HG02885 (cell line): Measurements from ENCODE around the gene LRFN5.
"Not testable (repeated sequence)": the region's sequence is repeated elsewhere in the genome, so short reads cannot be mapped to it uniquely, and the experiment has no call there.

ENCODE experiments used
- ATAC-seq: cut with Tn5 transposase; IDR thresholded peaks from one replicate; pipeline ENCODE4 v1.9.1; 2021; ENCODE audit warnings: mild to moderate bottlenecking; ENCODE audit not compliant: unreplicated experiment, poor library complexity

Gene LRFN5

GRCh38 chr14:41636492-41637392 is 30.1 kb downstream of the LRFN5 start:
- no peak for ATAC-seq

DNA sequence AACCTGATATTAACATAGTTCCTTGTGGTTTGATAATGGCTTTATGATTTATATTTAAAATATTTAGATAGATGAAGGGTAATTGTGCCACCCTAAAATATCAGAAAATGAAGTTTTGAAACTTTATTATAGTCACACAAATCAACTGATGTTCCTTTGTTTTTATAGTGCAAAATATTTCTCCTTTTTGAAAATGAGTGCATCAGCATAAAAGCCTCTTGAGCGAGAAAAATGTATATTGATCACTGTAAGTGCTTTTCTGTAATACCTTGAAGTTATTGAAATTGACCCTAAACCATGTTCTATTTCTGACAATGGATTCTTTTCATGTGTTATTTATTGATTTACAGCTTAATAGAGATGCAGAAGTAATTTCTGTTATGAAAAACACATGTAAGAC is 35.0 kb downstream of the LRFN5 start:
- ATAC-seq: no peak

DNA sequence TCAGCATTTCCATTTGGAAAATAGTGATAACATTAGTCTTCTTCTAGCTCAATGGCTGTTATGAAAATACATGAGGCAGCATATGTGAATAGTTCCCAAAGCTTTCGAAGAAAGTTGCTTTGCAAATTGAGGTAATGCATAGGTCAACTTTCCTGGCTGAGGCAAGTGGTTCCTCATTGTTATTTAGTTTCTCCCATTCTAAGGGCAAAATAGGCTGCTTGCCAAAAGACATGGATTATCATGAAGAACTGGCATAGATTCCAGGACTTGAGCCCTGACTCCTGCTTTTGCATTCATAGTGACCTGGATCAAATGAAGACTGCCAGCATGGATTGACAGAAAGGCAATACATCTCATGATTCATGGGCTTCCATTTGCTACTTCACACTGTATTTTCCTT is 35.7 kb downstream of the LRFN5 start:
- ATAC-seq: no peak

GRCh38 chr14:41642789-41643188 is 36.1 kb downstream of the LRFN5 start:
- no peak for ATAC-seq

DNA sequence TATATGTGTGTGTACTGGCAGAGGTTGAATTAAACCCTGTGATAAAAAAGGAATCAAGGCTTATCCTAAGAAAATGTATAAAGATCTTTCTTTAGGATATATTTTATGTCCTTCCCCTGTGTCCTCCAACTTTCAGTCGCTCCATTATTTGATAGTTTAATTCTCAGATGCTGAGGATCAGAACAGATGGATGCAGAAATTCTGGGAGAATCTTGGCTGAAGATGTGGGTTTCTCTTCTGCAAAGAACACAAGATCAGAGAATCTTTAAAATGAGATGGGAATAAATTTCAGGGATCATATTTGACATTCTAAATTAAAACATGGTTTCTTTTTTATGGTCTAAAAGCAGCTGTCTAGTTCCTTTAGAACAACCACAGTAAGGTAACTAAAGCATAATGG is 37.9 kb downstream of the LRFN5 start:
- ATAC-seq: no peak

- ATAC-seq: no peak
These were observed 44.1 kb downstream of the LRFN5 start for GRCh38 chr14:41650802-41651201.

DNA sequence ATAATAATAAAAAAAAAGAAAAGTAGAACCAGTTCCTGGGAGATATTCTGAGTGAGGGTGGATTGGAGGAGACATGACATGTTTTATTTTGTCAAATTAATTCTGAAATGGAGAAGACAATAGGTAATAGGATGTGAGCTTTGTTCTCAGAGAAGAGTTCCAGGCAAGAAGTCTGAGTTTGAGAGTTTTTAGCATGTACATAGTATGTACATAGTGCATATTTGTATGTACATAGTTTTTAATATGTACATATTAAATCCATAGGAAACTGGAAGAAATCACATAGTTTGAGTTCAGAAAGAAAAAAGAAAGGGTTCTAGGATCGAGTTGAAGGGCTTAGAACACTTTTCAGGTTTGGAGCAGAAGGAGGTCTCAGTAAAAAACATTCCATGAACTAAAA is 47.5 kb downstream of the LRFN5 start:
- ATAC-seq: no peak

DNA sequence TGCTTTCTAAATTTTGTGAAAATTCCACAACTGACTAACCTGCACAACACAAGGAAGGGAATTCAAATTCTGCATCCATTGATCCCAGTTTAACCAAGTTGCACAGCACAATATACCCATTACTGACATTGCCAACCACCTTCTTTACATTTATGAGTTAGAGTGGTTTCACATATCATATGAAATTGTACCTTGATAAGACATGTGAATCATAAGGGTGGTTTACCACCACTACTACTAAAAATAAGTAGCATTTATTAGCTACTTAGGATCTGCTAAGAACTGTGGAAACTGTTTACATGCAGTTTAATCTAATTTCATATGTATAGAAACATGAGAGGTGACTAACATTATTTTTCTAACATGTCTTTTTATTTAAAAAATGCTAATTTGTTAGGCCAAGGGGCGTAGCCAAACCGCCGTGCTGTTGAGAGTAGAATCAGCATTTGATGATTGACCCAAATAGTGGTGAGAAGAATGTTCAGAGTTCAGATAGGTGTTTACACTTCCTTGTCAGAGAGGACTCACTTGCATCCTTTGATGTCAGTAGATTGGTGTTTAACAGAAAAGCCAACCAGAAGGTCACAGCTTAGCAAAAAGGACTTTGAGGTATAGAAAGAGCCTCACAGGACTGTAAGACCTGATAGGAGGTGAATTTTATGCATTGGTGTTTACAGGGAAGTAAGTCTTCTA is 56.2 kb downstream of the LRFN5 start:
- ATAC-seq: no peak

DNA sequence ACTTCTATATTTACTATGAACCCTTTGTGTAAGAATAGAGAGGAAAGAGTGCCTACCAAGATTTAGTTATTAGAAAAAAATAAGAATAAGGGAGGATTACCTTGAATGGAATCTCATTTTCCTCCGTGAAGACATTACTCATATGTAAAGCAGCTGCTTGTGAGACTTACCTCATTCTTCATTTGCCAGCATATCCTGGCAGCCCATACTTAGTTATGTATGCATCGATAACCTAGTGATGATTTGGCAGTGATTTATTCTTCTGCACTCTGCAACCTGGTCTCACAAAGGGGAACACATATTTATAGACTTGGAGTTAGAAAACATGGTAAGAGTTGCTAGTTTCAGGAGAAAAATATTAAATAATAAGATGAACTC is 56.8 kb downstream of the LRFN5 start:
- no peak for ATAC-seq

DNA sequence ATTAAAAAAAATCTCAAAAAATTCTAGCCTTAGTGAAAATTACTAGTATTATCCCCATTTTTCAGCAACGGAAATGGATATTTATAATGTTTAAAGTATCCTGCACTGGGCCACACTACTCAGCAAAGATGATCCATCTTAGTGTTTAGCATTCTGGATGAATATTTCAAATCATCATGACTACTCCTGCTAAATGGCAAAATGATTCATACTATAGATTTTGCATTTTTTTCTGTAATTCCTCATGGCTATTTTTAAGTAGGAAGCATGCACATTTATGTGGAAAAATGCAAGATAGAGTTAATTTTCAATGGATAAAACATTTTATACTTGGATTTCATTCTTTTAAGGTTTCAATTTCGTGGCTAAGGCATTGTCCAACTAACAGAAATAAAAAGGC is 59.6 kb downstream of the LRFN5 start:
- no peak for ATAC-seq

- ATAC-seq: no peak
These were observed 61.7 kb downstream of the LRFN5 start for GRCh38 chr14:41668356-41668755.

DNA sequence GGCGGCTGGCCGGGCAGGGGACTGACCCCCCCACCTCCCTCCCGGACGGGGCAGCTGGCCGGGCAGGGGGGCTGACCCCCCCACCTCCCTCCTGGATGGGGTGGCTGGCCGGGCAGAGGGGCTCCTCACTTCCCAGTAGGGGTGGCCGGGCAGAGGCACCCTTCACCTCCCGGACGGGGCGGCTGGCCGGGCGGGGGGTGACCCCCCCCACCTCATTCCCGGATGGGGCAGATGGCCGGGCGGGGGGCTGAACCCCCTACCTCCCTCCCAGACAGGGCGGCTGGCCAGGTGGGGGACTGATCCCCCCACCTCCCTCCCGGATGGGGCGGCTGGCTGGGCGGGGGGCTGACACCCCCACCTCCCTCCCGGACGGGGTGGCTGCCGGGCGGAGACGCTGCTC is 66.9 kb downstream of the LRFN5 start:
- ATAC-seq: not testable (repeated sequence)

- not testable (repeated sequence) for ATAC-seq
These were observed 67.9 kb downstream of the LRFN5 start for GRCh38 chr14:41674511-41674971.

GRCh38 chr14:41699486-41699885 is 92.8 kb downstream of the LRFN5 start:
- no peak for ATAC-seq

DNA sequence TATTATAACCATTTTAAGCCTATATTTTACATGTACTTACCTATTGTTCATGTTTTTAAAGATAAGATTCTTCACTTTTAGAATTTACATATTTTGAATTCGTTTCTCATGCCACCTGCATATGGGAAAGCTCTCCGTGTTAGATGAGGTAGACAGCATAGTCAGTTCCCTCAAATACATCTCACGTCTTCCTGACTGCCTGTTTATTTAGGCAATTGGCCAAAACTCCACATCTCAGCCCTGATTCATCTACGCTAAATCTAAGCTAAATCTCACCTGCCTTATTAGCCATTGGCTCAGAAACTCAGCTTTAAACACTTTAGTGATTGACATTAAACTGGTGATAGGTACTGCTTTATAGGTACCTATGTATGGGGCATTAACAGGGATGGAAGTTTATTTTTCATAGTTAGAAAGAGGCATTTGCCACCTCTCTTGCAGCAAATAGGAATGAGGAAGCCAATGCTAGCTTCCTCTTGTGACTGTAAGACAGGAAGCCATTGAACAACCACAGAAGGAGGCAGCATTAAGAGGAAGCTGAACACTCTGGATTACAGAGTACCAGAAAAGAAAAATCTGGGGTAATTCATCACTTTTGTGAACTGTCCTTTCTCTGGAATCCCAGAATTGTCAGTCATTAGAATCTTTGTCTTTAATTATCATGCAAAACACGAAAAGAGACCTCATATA is 111.9 kb downstream of the LRFN5 start:
- ATAC-seq: no peak

DNA sequence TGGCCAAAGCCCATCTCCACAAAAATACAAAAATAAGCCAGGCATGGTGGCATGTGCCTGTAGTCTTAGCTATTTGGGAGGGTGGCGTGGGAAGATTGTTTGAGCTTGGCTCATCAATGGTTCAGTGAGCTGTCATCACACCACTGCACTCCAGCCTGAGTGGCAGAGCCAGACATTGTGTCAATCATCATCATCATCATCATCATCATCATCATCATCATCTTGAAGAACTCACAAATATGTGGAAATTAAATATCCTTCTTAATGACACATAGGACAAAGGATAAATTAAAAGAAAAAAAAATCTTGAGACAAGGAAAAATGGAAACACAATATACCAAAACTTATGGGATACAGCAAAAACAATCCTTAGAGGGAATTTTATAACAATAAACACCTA is 132.5 kb downstream of the LRFN5 start:
- no peak for ATAC-seq

DNA sequence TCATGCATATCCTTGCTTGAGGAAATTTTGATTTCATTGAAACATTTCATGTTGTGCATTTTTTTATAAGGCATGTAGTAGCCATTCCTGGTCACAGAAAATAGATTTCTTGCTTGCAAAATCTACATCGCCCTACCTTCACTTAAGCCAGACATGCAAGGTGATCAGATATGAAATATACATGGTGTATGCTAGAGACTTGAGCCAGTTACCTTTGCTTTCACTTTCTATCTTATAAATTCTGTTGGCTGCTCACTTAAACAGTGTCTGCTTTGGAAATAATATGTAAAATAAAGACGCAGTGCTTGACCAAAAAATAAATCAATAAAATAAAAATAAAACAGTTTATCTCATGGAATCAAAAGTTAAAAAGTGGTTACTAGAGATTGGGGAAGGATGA is 136.5 kb downstream of the LRFN5 start:
- no peak for ATAC-seq

GRCh38 chr14:41749429-41749828 is 142.8 kb downstream of the LRFN5 start:
- ATAC-seq: peak; percentile 66

DNA sequence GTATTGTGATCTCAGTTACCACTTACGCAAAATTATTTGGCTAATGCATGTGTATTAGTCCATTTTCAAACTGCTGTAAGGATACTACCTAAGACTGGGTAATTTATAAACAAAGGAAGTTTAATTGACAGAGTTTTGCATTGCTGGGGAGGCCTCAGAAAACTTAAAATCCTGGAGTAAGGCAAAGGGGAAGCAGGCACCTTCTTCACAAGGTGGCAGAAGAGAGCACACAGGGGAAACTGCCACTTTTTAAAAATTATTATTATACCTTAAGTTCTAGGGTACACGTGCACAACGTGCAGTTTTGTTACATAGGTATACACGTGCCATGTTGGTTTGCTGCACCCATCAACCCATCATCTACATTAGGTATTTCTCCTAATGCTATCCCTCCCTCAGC is 143.9 kb downstream of the LRFN5 start:
- ATAC-seq: not testable (repeated sequence)

- no peak for ATAC-seq
These were observed 151.5 kb downstream of the LRFN5 start for GRCh38 chr14:41758011-41758665.

DNA sequence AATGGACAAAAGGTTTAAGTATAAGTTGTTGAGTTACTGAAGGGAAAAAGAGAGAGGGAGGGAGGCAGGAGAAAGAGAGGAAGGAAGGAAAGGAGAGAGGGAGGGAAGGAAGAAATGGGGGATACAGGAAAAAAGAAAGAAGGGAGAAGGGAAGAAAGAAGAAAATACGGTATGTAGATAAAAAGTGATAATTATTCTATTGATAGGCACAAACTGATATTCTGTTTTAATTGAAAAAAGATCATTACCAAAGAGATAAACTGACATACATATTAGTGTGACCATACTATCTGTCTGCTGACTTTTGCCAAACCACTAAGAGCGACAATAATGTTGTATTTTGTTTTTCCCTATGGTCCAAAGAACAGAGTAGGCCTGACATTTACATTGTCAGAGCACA is 154.5 kb downstream of the LRFN5 start:
- no peak for ATAC-seq
